Neural cell (in vitro differentiated cells): ENCODE results near the gene TCF4.

Experiments used
- EZH2 ChIP-seq: fragments of 200-600, 300-800 bp; shearing (Covaris generic), sonication (generic); IDR thresholded peaks from 2 replicates; pipeline ENCODE4 v1.6.1; 2014; ENCODE audit warnings: antibody characterized with exemption, low read length, borderline replicate concordance, mild to moderate bottlenecking; ENCODE audit not compliant: insufficient read depth, poor library complexity, severe bottlenecking
- POLR2AphosphoS5 ChIP-seq: IDR thresholded peaks from 2 replicates; pipeline ENCODE4 v1.6.1; 2012
- TF ChIP-seq, protein P1 (sequence below): fragments of 450-650 bp; IDR thresholded peaks from 2 replicates; pipeline ENCODE4 v1.5.1; 2014; ENCODE audit warnings: antibody characterized with exemption, mild to moderate bottlenecking, moderate library complexity; ENCODE audit not compliant: poor library complexity, severe bottlenecking
- TF ChIP-seq, protein P2 (sequence below): IDR thresholded peaks from 2 replicates; pipeline ENCODE4 v1.6.1; 2012; ENCODE audit warnings: borderline replicate concordance

DNA sequence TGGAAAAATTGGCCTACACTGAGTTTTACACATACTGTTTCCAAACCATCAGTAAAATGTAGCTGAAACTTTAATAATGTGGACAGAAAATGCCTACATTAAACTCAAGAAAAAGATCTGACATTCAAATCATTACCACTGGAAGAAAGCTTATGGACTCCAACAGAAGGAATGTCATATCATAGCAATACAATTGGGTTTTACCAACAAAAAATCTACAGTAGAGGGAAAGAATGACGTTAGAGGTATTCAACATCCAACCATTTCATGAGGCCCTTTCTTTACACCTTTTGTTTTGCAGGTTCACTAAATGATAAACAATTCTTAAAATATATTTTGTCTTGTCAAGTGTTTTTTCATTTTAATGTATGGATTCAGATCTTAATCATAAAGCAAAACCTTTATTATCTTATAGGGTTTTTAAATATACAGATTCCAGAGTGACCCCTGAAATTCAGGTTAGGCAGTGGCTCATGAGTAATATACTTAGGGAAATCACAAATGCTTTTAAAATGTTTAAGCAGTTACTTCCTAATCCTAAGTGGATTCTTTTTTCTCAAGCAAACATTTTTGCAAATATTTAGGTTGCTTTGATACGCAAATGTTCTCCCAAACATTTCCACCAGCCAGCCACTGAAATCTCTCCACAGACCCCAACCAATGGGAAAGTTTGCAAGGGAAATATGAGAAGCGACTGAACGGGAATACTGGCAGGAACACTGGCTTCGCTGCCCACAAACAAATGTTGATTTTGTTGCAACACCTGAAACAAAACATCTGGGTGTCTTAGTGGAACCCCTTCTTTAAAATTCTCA is 168.7 kb downstream of the TCF4 start:
- TF ChIP-seq, protein P1, sequence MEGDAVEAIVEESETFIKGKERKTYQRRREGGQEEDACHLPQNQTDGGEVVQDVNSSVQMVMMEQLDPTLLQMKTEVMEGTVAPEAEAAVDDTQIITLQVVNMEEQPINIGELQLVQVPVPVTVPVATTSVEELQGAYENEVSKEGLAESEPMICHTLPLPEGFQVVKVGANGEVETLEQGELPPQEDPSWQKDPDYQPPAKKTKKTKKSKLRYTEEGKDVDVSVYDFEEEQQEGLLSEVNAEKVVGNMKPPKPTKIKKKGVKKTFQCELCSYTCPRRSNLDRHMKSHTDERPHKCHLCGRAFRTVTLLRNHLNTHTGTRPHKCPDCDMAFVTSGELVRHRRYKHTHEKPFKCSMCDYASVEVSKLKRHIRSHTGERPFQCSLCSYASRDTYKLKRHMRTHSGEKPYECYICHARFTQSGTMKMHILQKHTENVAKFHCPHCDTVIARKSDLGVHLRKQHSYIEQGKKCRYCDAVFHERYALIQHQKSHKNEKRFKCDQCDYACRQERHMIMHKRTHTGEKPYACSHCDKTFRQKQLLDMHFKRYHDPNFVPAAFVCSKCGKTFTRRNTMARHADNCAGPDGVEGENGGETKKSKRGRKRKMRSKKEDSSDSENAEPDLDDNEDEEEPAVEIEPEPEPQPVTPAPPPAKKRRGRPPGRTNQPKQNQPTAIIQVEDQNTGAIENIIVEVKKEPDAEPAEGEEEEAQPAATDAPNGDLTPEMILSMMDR = no peak
- TF ChIP-seq POLR2AphosphoS5 = no peak
- no peak for TF ChIP-seq EZH2
- TF ChIP-seq, protein P2, sequence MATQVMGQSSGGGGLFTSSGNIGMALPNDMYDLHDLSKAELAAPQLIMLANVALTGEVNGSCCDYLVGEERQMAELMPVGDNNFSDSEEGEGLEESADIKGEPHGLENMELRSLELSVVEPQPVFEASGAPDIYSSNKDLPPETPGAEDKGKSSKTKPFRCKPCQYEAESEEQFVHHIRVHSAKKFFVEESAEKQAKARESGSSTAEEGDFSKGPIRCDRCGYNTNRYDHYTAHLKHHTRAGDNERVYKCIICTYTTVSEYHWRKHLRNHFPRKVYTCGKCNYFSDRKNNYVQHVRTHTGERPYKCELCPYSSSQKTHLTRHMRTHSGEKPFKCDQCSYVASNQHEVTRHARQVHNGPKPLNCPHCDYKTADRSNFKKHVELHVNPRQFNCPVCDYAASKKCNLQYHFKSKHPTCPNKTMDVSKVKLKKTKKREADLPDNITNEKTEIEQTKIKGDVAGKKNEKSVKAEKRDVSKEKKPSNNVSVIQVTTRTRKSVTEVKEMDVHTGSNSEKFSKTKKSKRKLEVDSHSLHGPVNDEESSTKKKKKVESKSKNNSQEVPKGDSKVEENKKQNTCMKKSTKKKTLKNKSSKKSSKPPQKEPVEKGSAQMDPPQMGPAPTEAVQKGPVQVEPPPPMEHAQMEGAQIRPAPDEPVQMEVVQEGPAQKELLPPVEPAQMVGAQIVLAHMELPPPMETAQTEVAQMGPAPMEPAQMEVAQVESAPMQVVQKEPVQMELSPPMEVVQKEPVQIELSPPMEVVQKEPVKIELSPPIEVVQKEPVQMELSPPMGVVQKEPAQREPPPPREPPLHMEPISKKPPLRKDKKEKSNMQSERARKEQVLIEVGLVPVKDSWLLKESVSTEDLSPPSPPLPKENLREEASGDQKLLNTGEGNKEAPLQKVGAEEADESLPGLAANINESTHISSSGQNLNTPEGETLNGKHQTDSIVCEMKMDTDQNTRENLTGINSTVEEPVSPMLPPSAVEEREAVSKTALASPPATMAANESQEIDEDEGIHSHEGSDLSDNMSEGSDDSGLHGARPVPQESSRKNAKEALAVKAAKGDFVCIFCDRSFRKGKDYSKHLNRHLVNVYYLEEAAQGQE = no peak
